GM19035 (cell line): ENCODE measurements around the gene FEM1A.
A peak's percentile ranks its signal among the peaks of the same experiment; 100 is the strongest.
"Not testable (repeated sequence)": the region's sequence is repeated elsewhere in the genome, so short reads cannot be mapped to it uniquely, and the experiment has no call there.

Source experiments
- ATAC-seq: cut with Tn5 transposase; IDR thresholded peaks from one replicate; pipeline ENCODE4 v1.9.1; 2021; ENCODE audit not compliant: unreplicated experiment

Gene FEM1A

GRCh38 chr19:4811328-4812131, 20.0 kb downstream of the FEM1A start:
- ATAC-seq: no peak

DNA sequence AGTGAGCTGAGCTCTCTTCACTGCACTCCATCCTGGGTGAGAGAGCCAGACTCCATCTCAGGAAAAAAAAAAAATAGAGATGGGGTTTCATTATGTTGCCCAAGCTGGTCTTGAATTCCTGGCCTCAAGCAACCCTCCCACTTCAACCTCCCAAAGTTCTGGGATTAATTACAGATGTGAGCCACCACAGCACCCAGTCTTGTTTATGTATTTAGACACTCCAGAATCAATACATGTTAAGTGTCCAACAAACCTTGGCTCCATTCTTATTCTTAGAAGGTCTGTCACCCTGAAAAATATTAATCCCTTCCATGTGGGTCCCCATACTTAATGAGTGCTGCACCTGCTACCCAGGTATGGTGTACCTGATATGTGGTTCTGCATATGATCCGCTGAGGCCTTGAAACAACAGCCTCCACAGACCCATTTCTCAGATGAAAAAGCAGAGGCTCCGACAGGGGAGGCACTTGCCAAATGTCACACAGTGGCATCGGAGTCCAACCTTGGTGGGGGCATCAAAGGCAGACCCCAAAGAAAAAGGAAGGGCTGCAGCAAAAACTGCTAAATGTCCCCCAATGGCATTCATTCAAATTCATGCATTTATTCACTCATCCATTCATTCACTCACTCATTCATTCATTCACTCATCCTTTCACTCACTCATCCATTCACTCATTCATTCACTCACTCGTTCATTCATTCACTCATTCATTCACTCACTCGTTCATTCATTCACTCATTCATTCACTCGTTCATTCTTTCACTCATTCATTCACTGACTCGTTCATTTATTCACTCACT, 23.3 kb downstream of the FEM1A start:
- ATAC-seq: no peak

GRCh38 chr19:4815426-4816201, 24.1 kb downstream of the FEM1A start:
- no peak for ATAC-seq

GRCh38 chr19:4816202-4816949, 24.8 kb downstream of the FEM1A start:
- no peak for ATAC-seq

- no peak for ATAC-seq
Measured at GRCh38 chr19:4816950-4817278, 25.4 kb downstream of the FEM1A start.

- no peak for ATAC-seq
Measured at GRCh38 chr19:4817467-4818277, 26.1 kb downstream of the FEM1A start.

- no peak for ATAC-seq
Measured at GRCh38 chr19:4821265-4821664, 29.7 kb downstream of the FEM1A start.

- not testable (repeated sequence) for ATAC-seq
Measured at GRCh38 chr19:4822354-4822753, 30.8 kb downstream of the FEM1A start.

DNA sequence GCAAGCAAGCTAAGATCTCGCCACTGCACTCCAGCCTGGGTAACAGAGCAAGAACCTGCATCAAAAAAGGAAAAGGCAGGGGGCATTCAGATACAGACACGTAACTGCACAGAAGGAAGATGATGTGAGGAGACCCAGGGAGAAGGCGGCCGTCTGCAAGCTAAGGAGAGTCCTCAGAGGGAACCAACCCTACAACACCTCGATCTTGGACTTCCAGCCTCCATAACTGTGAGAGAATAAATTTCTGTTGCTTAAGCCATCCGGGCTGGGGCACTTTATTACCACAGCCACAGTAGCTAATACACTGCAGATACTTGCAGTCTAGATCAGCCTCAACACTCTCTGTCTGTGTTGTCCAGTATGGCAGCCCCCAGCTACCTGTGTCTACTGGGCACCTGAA, 32.0 kb downstream of the FEM1A start:
- ATAC-seq: no peak

- no peak for ATAC-seq
Measured at GRCh38 chr19:4829001-4829712, 37.6 kb downstream of the FEM1A start.

- ATAC-seq: no peak
Measured at GRCh38 chr19:4830332-4830731, 38.8 kb downstream of the FEM1A start.

- ATAC-seq: no peak
Measured at GRCh38 chr19:4830768-4831265, 39.3 kb downstream of the FEM1A start.

GRCh38 chr19:4831304-4831978, 39.9 kb downstream of the FEM1A start, which contains the start of gene TICAM1:
TICAM1 (minus strand) TSS chr19:4831712; CDS start chr19:4818377, 13,335 bp downstream.
- ATAC-seq: peak; percentile 70

DNA sequence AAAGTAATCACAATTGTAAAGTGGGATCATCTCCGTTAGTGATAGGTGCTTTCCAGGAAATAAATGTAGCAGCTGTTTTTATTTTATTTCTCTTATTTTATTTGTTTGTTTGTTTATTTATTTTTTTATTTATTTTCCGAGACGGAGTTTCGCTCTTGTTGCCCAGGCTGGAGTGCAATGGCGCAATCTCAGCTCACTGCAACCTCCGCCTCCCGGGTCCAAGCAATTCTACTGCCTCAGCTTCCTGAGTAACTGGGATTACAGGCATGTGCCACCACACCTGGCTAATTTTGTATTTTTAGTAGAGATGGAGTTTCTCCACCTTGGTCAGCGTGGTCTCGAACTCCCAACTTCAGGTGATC, 40.4 kb downstream of the FEM1A start:
- not testable (repeated sequence) for ATAC-seq

- no peak for ATAC-seq
Measured at GRCh38 chr19:4832776-4833175, 41.2 kb downstream of the FEM1A start.

DNA sequence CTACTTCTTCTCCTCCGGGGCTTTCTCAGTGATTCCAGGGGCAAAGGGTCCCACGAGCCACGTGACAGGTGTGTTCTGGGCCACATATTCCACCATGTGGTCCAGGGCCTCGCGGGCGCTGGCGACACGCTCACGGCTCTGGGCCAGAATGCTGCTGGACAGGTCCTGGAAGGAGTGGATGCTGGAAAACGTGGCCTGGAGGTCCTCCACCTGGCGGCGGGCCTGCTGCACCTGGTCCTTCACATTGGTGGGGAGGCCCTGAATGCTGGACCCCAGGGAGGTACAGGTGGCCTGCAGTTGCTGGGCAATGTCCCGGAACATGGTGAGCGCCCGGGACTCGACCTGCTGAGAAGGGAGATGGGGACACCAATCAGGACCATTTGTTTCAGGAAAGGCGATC, 47.7 kb downstream of the FEM1A start:
- no peak for ATAC-seq

- ATAC-seq: no peak
Measured at GRCh38 chr19:4843647-4843965, 52.1 kb downstream of the FEM1A start.

DNA sequence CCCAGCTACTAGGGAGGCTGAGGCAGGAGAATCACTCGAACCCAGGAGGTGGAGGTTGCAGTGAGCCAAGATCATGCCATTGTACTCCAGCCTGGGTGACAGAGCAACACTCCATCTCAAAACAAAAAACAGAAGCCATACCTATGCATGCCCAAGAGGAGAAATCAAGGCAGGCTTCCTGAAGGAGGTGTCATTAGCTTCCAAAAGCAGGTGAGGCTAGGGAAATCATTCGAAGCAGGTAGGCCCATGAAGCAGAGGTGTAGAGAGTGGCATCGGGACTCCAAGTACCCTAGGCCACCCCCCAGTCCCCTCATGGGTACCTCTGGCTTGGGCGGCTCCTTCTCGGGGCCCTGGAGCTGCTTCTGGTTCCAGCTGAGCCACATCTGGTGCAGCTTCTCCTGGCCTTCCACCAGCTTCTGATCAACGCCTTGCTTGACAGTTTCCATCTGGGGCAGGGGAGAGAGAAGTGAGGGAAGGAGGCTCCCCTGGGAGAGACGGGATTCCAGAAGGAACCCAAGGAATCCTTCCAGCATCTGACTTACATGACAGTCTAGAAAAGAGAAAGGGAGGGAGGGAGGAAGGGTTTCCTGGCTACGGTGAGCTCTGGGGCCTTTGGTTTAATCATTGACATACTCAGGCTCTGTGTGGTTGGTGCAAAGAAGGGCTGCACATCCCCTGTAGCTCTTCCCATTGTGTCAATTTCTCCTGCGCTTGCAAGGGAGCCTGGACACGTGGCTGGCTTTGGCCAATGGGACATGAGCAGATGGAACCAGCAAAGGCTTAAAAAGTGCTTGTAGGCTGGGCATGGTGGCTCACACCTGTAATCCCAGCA, 53.0 kb downstream of the FEM1A start:
- no peak for ATAC-seq
